Lung (tissue), 12 donors: ENCODE data around the gene MYLIP. TPM values are rescaled to one million over a fixed set of nuclear protein-coding genes. Genes with fewer than 3 reads are reported as not detected.
A peak's percentile ranks its signal among the peaks of the same experiment; 100 is the strongest.

Experiments
- ATAC-seq: fragments of 200-7000 bp; cut with Tn5 transposase; one replicate; pipeline ENCODE4 v1.9.1; 2020; ENCODE audit warnings: moderate number of reproducible peaks; ENCODE audit not compliant: insufficient read depth, low FRiP score
- DNase-seq, 3 donors: peaks; one replicate each; pipeline ENCODE4 v3.0.0-alpha.2; 2013 to 2017
- H3K27ac ChIP-seq, 2 donors: one replicate each; pipeline ENCODE4 v1.5.1; 2013; ENCODE audit warnings: mild to moderate bottlenecking in 2 of 2, moderate library complexity in 2 of 2, control low read depth in 1 of 2, inconsistent platforms in 1 of 2, low read depth in 1 of 2, low read length in 1 of 2
- H3K27me3 ChIP-seq, 3 donors: one replicate each; pipeline ENCODE4 v1.5.1; 2013; ENCODE audit warnings: low read length in 2 of 3; ENCODE audit not compliant: control insufficient read depth in 3 of 3, insufficient read depth in 3 of 3
- H3K36me3 ChIP-seq, 4 donors: one replicate each; pipeline ENCODE4 v1.5.1; 2013; ENCODE audit warnings: low read length in 4 of 4, mild to moderate bottlenecking in 1 of 4, moderate library complexity in 1 of 4; ENCODE audit not compliant: control insufficient read depth in 4 of 4, insufficient read depth in 4 of 4
- H3K4me1 ChIP-seq, 5 donors: one replicate each; pipeline ENCODE4 v1.5.1; 2013; ENCODE audit warnings: low read length in 5 of 5, mild to moderate bottlenecking in 2 of 5, moderate library complexity in 1 of 5; ENCODE audit not compliant: control insufficient read depth in 5 of 5, insufficient read depth in 5 of 5
- H3K4me3 ChIP-seq: one replicate; pipeline ENCODE4 v1.5.1; 2013; ENCODE audit warnings: mild to moderate bottlenecking, control low read depth, moderate library complexity
- H3K9ac ChIP-seq, 2 donors: one replicate each; pipeline ENCODE4 v1.5.1; 2013; ENCODE audit warnings: low read length in 2 of 2, control low read depth in 1 of 2; ENCODE audit not compliant: insufficient read depth in 1 of 2
- H3K9me3 ChIP-seq, 4 donors: one replicate each; pipeline ENCODE4 v1.5.1; 2013; ENCODE audit warnings: low read length in 3 of 4, mild to moderate bottlenecking in 1 of 4, moderate library complexity in 1 of 4; ENCODE audit not compliant: control insufficient read depth in 4 of 4, insufficient read depth in 3 of 4
- CTCF ChIP-seq: IDR thresholded peaks from 2 replicates; pipeline ENCODE4 v1.5.1; 2012; ENCODE audit warnings: mild to moderate bottlenecking; ENCODE audit errors: control extremely low read depth, extremely low read depth
- WGBS, 2 donors: extraction: QIAGEN DNeasy Blood & Tissue Kit; methylation state at CpG; one replicate each; pipeline ENCODE4 v1.1.7; 2013; 5-methylcytosine and 5-hydroxymethylcytosine counted together
- polyA plus RNA-seq, 2 donors: library from polyadenylated mRNA; stranded (reverse); fragments of 200-250 nt; gene quantifications; one replicate each; pipeline ENCODE4 v1.2.1, GENCODE V29; 2013
- total RNA-seq, 2 donors: library from RNA; depleted of rRNA in 1 of 2; stranded (reverse); fragments of >200 nt in 1 of 2; gene quantifications; one replicate each; pipeline ENCODE4 v1.2.1, GENCODE V29; 2014 to 2021
- donor health status: control.
- donor health status: control.
- donor health status: Bipolar disorder and iron deficiency.
- donor health status: healthy.
- donor health status: DM: yes; HTN: yes; CAD: no.

The MYLIP gene
- total and polyA plus RNA-seq, 4 donors: 16.7 to 118 (median 26.1) TPM

GRCh38 chr6:16146028-16146427, 17.1 kb downstream of the MYLIP start:
- WGBS, 2 donors: 56 to 76% methylated on average over 4 of the region's 4 CpGs
- H3K27ac ChIP-seq: no peak overlapping the region
- H3K36me3 ChIP-seq: peaks cover 35 to 46% (median 37%) of the 10 kb centered on the region in 4 donors
- H3K9me3 ChIP-seq: no peaks in the 10 kb centered on the region
- ATAC-seq: no peak
- H3K4me3 ChIP-seq: no peak overlapping the region
- H3K27me3 ChIP-seq: no peaks in the 10 kb centered on the region
- no peak for TF ChIP-seq CTCF
- peaks cover 3 to 6% (median 4%) of the 10 kb centered on the region in 5 donors for H3K4me1 ChIP-seq
- no peak for DNase-seq
- no peak overlapping the region for H3K9ac ChIP-seq

DNA sequence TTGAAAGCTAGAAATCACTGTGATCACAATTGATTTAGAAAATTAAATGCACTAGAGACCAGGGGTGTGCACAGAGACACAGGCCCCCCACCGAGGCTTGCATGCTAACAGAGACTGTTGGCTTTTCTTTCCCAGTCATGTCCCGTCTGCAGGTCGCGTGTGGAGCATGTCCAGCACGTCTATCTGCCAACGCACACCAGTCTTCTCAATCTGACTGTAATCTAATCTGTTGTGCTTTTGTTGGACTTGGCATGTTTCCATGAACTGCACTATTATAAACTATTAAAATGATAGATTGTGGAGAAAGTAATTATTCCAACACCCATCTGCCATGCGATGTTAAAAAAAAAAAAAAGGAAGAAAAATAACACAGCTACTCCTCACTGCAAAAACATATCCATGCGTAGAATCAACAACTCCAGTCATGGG, 17.7 kb downstream of the MYLIP start:
- H3K27me3 ChIP-seq: no peaks in the 10 kb centered on the region
- no peaks in the 10 kb centered on the region for H3K9me3 ChIP-seq
- 43 to 59% methylated on average over 8 of the region's 8 CpGs for WGBS, 2 donors
- DNase-seq: peak in 1 of 3 donors; percentile 22
- H3K36me3 ChIP-seq: peaks cover 35 to 44% (median 37%) of the 10 kb centered on the region in 4 donors
- no peak for ATAC-seq
- H3K4me1 ChIP-seq: peaks cover 3 to 6% (median 4%) of the 10 kb centered on the region in 5 donors
- H3K4me3 ChIP-seq: no peak overlapping the region
- no peak overlapping the region for H3K9ac ChIP-seq
- no peak for TF ChIP-seq CTCF
- no peak overlapping the region for H3K27ac ChIP-seq

DNA sequence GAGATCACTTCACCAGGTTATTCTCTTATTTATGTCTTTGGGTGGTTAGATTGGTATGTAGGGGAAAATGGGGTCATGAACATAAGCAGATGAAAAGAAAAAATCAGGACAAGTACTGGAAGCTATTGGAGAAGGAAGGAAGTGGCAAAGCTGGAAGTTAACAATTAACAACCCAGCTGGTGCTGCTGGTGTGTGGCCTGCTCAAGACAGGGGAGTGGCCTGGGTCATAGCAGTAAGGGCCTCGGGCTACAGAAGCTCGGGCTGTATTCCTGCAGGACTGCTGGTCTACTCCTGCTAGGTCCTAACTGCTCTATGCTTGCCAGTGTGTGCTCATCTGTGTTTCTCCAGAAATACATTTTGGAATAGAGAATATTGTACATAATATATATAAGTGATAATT, 19.6 kb downstream of the MYLIP start:
- H3K9ac ChIP-seq: no peak overlapping the region
- H3K4me3 ChIP-seq: no peak overlapping the region
- no peaks in the 10 kb centered on the region for H3K27me3 ChIP-seq
- H3K27ac ChIP-seq: no peak overlapping the region
- DNase-seq: peak in 2 of 3 donors; percentile 37 to 68
- H3K4me1 ChIP-seq: peaks cover 2 to 6% (median 4%) of the 10 kb centered on the region in 5 donors
- peaks cover 21 to 34% (median 28%) of the 10 kb centered on the region in 4 donors for H3K36me3 ChIP-seq
- H3K9me3 ChIP-seq: no peaks in the 10 kb centered on the region
- no peak for ATAC-seq
- TF ChIP-seq CTCF: no peak
- WGBS, 2 donors: 61 to 82% methylated on average over 2 of the region's 2 CpGs

- ATAC-seq (no peak), DNase-seq (no peak)
- 96 to 97% methylated on average over 2 of the region's 2 CpGs for WGBS, 2 donors
- TF ChIP-seq CTCF: no peak
- H3K9ac ChIP-seq: no peak overlapping the region
- H3K36me3 ChIP-seq: peaks cover 19 to 32% (median 21%) of the 10 kb centered on the region in 4 donors
- peaks cover 0 to under 1% (median 0%) of the 10 kb centered on the region in 4 donors for H3K9me3 ChIP-seq
- H3K27ac ChIP-seq: no peak overlapping the region
- peaks cover 2 to 6% (median 4%) of the 10 kb centered on the region in 5 donors for H3K4me1 ChIP-seq
- no peak overlapping the region for H3K4me3 ChIP-seq
- no peaks in the 10 kb centered on the region for H3K27me3 ChIP-seq
These were observed 20.4 kb downstream of the MYLIP start for GRCh38 chr6:16149305-16149704.
